Left colon (tissue), 2 donors: Measurements from ENCODE around the gene IGF2R. TPM values are rescaled to one million over a fixed set of nuclear protein-coding genes. Genes with fewer than 3 reads are reported as not detected.
"Not testable (repeated sequence)": the region's sequence is repeated elsewhere in the genome, so short reads cannot be mapped to it uniquely, and the experiment has no call there.

Experiments used
- ATAC-seq: fragments of 200-7000 bp; cut with Tn5 transposase; one replicate; pipeline ENCODE4 v1.9.1; 2020; ENCODE audit warnings: mild to moderate bottlenecking, moderate library complexity
- DNase-seq, 2 donors: peaks; one replicate each; pipeline ENCODE4 v3.0.0-alpha.2; 2020
- intact Hi-C, 2 donors: fragments of 100-400 bp; cut with DNase I in 1 of 2; cut with micrococcal nuclease in 1 of 2; formaldehyde crosslinking; loops; one replicate each; pipeline versions ENCODE4 v1.11.2 to v1.14.0; 2022; cut with DNase I, micrococcal nuclease
- total RNA-seq, 2 donors: library from RNA; stranded (reverse); fragmentation: NEBNext Ultra II Directional; extraction: Animal tissue kit (Norgen Biotek cat#: 25700); gene quantifications; one replicate each; pipeline ENCODE4 v1.2.1, GENCODE V29; 2021
- donor health status: DM: no; HTN: no; CAD: no.
- donor health status: DM: yes; HTN: yes; CAD: no.

Gene IGF2R
- total RNA-seq, 2 donors from 2014 or later: 97.3 to 100 TPM

GRCh38 chr6:160101277-160102205, 132.7 kb downstream of the IGF2R start:
- ATAC-seq (no peak), DNase-seq (no peak)
- intact Hi-C loops: no loop called here

GRCh38 chr6:160102399-160102798, 133.5 kb downstream of the IGF2R start:
- intact Hi-C loops: no loop called here
- DNase-seq: no peak
- no peak for ATAC-seq

GRCh38 chr6:160102956-160103824, 134.3 kb downstream of the IGF2R start:
- intact Hi-C loops: no loop called here
- peak; percentile 77 for ATAC-seq
- peak in 1 of 2 donors; percentile 46 for DNase-seq

- ATAC-seq: no peak
- no peak for DNase-seq
- intact Hi-C loops: no loop called here
These were observed 134.9 kb downstream of the IGF2R start for GRCh38 chr6:160103825-160104100.

- no peak for ATAC-seq
- intact Hi-C loops: no loop called here
These were observed 136.1 kb downstream of the IGF2R start for GRCh38 chr6:160104821-160105517.

DNA sequence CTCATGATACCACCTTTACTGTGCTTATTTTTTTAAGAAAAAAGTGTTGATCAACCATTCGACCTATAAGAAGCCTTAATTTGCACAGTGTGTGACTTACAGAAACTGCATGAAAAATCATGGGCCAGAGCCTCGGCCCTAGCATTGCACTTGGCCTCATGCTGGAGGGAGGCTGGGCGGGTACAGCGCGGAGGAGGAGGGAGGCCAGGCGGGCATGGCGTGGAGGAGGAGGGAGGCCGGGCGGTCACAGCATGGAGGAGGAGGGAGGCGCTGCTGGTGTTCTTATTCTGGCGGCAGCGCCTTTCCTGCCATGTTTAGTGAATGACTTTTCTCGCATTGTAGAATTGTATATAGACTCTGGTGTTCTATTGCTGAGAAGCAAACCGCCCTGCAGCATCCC, 137.1 kb downstream of the IGF2R start:
- intact Hi-C loops: no loop called here
- ATAC-seq (no peak), DNase-seq (no peak)

More at GRCh38 chr6:160104821-160105517, 136.1 kb downstream of the IGF2R start:
- no peak for DNase-seq

DNA sequence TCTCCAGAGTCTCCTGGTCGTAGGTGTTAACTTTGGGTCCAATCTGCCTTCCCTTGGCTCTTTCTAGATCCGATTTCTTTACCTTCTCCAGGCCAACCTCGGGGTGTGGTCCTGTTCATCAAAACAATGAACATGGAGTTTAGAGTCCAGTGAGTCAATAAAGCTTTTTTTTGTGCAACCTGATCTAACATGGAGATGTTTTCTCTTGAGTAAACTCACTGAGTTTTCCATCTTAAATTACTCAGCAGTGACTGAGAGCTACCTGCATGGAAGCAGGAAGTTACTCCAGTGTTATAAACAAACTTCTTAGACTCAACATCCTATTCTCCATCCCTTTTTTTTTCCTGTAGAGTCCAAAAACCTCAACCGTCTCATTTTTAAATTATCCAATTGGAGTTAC, 137.8 kb downstream of the IGF2R start:
- intact Hi-C loops: no loop called here
- no peak for DNase-seq
- peak; percentile 17 for ATAC-seq

- no peak for DNase-seq
- no peak for ATAC-seq
- intact Hi-C loops: no loop called here
These were observed 139.2 kb downstream of the IGF2R start for GRCh38 chr6:160108077-160108476.

DNA sequence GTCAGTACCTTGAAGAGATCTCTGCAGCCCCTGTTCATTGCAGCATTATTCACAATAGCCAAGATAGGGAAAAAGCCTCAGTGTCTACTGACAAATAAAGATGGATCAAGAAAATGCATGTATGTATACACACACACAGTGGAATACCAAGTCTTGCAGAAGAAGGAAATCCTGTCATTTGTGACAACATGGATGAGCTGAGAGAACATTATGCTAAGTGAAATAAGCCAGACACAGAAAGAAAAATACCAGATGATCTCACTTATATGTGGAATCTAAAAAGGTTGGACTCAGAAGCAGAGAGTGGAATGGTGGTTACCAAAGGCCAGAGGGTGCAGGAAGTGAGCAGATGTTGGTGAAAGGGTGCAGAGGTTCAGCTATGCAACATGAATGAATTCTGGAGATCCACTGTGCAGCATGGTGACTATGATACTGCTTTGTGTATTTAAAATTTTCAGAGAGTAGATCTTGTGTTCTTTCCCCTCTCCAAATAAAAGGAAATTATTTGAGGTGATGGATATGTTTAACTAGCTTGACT, 141.8 kb downstream of the IGF2R start:
- DNase-seq (no peak), ATAC-seq (no peak)
- intact Hi-C loops: no loop called here

GRCh38 chr6:160111806-160112205, 142.9 kb downstream of the IGF2R start:
- DNase-seq (no peak), ATAC-seq (no peak)
- intact Hi-C loops: no loop called here

- intact Hi-C loops: no loop called here
- DNase-seq (no peak), ATAC-seq (peak; percentile 14)
These were observed 143.9 kb downstream of the IGF2R start for GRCh38 chr6:160112628-160113299.

DNA sequence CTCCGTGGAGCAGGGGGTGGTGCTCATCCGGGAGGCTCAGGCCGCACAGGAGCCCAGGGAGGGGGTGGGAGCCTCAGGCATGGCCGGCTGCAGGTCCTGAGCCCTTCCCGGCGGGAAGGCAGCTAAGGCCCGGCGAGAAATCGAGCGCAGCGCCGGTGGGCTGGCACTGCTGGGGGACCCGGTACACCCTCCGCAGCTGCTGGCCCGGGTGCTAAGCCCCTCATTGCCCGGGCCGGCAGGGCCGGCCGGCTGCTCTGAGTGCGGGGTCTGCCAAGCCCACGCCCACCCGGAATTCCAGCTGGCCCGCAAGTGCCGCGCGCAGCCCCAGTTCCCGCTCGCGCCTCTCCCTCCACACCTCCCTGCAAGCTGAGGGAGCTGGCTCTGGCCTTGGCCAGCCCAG, 145.7 kb downstream of the IGF2R start:
- DNase-seq, intact Hi-C loops, ATAC-seq: not testable (repeated sequence)

DNA sequence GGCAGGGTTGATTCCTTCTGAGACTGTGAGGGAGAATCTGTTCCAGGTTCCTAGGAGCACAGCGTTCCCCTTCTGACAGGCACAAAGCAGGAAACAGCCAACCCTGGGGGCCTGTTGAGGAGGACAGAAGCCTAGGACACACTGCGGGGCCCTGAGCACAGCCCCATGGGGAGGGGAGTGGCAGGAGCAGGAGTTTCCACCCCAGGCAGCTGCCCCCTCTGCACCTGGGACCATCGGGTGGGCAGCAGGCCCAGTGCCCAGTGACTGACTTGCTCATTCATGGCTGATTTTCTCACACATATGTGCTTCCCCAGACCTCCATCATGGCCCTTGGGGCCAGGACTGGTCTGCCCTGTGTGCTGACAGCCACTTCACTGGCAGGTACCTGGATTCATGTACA, 146.5 kb downstream of the IGF2R start:
- DNase-seq: no peak
- no peak for ATAC-seq
- intact Hi-C loops: no loop called here

DNA sequence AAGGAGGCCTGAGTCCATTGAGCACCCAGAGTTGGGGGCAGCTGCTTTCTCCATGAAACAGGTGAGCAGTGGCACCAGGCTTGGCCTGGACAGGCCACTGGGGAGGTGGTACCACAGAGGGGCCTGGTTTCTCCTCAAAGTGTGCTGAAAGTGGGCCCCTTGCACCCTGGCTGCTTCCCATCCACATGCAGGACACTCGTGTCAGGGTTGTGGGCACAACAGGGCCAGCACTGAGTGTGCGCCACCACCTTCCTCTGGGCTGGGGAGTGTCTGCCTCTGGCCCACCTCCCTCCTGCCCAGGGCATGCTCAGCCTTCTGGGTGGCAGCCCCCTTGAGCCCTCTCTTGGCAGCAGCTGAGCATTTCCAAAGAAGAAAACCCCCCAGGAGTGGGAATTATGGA, 147.5 kb downstream of the IGF2R start:
- ATAC-seq: no peak
- intact Hi-C loops: no loop called here

GRCh38 chr6:160117137-160117536, 148.3 kb downstream of the IGF2R start:
- intact Hi-C loops: no loop called here
- DNase-seq: no peak
- ATAC-seq: no peak

More for the DNA sequence above, 147.5 kb downstream of the IGF2R start:
- no peak for DNase-seq

- DNase-seq: peak in 1 of 2 donors; percentile 12
- intact Hi-C loops: no loop called here
- no peak for ATAC-seq
These were observed 149.8 kb downstream of the IGF2R start for GRCh38 chr6:160118620-160119229.

DNA sequence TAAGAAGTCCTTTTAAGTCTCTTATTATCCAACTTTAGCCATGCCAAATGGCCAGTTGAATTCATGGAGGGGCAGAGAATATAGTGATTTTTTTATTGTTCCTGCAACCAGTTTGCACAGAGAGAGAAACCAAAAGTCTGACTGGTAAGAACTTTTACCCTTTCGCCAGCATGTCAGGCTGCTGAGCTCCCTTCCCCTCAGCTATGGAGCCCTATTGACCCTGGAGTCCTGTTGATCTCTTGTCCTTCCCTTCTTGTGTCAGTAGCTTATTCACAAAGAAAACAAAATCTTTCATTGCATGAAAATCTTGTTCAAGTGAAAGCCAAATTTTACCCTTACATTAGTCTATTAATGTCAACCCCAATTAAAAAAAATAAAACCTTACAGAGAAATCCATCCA, 151.2 kb downstream of the IGF2R start:
- no peak for ATAC-seq

GRCh38 chr6:160121558-160121957, 152.7 kb downstream of the IGF2R start, which contains the start of gene SLC22A1:
Gene SLC22A1, plus strand, starts transcription at chr6:160121815. Its CDS starts 121 bp downstream, at chr6:160121936.
- DNase-seq (peak in 1 of 2 donors; percentile 9), ATAC-seq (no peak)
- intact Hi-C loops: no loop called here

More for the DNA sequence above, 151.2 kb downstream of the IGF2R start:
- DNase-seq: peak in 1 of 2 donors; percentile 2
- intact Hi-C loops: no loop called here
